Activated CD8-positive, alpha-beta T cell treated with anti-CD3 and anti-CD28 coated beads for 36 hours (primary cell): Measurements from ENCODE around the gene CPA4. TPM values are rescaled to one million over a fixed set of nuclear protein-coding genes. Genes with fewer than 3 reads are reported as not detected.

ENCODE experiments used
- ATAC-seq: fragments of 200-7000 bp; cut with Tn5 transposase; one replicate; pipeline ENCODE4 v1.10.0; 2021; ENCODE audit warnings: mild to moderate bottlenecking, moderate library complexity
- CTCF ChIA-PET: fragments of 350-600 bp; sonication (Branson Sonifier 250); formaldehyde crosslinking; loops from one replicate; lab custom pipeline; 2021; ENCODE audit warnings: antibody characterized with exemption; lab: Charles Lee
- POLR2A ChIA-PET: fragments of 350-600 bp; sonication (Branson Sonifier 250); formaldehyde crosslinking; loops from one replicate; lab custom pipeline; 2021; ENCODE audit warnings: antibody characterized with exemption; lab: Charles Lee
- DNase-seq: peaks from one replicate; pipeline ENCODE4 v3.0.0-alpha.2; 2020
- H3K27ac Mint-ChIP-seq: one replicate; pipeline ENCODE4 v1.8.0; 2021; ENCODE audit warnings: mild to moderate bottlenecking, mixed read lengths
- H3K27me3 Mint-ChIP-seq: one replicate; pipeline ENCODE4 v1.8.0; 2021; ENCODE audit warnings: mixed read lengths
- H3K36me3 Mint-ChIP-seq: one replicate; pipeline ENCODE4 v1.8.0; 2021; ENCODE audit warnings: low read depth, mixed read lengths
- H3K4me1 Mint-ChIP-seq: one replicate; pipeline ENCODE4 v1.8.0; 2021; ENCODE audit warnings: low read depth, mixed read lengths
- H3K4me3 Mint-ChIP-seq: one replicate; pipeline ENCODE4 v1.8.0; 2021; ENCODE audit warnings: mild to moderate bottlenecking, moderate library complexity, mixed read lengths
- H3K9me3 Mint-ChIP-seq: one replicate; pipeline ENCODE4 v1.8.0; 2021; ENCODE audit warnings: mixed read lengths
- intact Hi-C: fragments of 100-400 bp; cut with micrococcal nuclease; formaldehyde crosslinking; loops from one replicate; pipeline ENCODE4 v1.10.0; 2022
- total RNA-seq, 2 experiments: library from RNA; stranded (reverse); gene quantifications; one replicate each; pipeline ENCODE4 v1.2.3, GENCODE V29; 2021
- TF ChIP-seq, protein P1 (sequence below): fragments of 200-600 bp; IDR thresholded peaks from one replicate; pipeline ENCODE4 v1.8.0; 2022; ENCODE audit warnings: antibody characterized with exemption, mild to moderate bottlenecking

Gene CPA4
- total RNA-seq, 2 experiments from 2014 or later = not detected

- ChIA-PET CTCF (no interaction called here), POLR2A (interaction anchor here (1.2 kb wide), 1 partner anchor 24 kb away, joined by 3 read pairs; no protein-coding TSS in a partner anchor)
- H3K36me3 Mint-ChIP-seq = no peaks in the 10 kb centered on the region
- H3K4me3 Mint-ChIP-seq = no peak within 1 kb of the TSS
- DNase-seq (no peak), ATAC-seq (no peak)
- no peaks in the 10 kb centered on the region for H3K4me1 Mint-ChIP-seq
- intact Hi-C loops = no loop called here
- H3K9me3 Mint-ChIP-seq = no peaks in the 10 kb centered on the region
- no peaks in the 10 kb centered on the region for H3K27me3 Mint-ChIP-seq
- no peak within 1 kb of the TSS for H3K27ac Mint-ChIP-seq
- TF ChIP-seq, protein P1, sequence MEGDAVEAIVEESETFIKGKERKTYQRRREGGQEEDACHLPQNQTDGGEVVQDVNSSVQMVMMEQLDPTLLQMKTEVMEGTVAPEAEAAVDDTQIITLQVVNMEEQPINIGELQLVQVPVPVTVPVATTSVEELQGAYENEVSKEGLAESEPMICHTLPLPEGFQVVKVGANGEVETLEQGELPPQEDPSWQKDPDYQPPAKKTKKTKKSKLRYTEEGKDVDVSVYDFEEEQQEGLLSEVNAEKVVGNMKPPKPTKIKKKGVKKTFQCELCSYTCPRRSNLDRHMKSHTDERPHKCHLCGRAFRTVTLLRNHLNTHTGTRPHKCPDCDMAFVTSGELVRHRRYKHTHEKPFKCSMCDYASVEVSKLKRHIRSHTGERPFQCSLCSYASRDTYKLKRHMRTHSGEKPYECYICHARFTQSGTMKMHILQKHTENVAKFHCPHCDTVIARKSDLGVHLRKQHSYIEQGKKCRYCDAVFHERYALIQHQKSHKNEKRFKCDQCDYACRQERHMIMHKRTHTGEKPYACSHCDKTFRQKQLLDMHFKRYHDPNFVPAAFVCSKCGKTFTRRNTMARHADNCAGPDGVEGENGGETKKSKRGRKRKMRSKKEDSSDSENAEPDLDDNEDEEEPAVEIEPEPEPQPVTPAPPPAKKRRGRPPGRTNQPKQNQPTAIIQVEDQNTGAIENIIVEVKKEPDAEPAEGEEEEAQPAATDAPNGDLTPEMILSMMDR = no peak
Observed at GRCh38 chr7:130344271-130344866, 51.4 kb downstream of the CPA4 start, which contains the start of gene CPA5. CPA5 (plus strand) TSS chr7:130344816; CDS start chr7:130346486, 1,670 bp downstream.

DNA sequence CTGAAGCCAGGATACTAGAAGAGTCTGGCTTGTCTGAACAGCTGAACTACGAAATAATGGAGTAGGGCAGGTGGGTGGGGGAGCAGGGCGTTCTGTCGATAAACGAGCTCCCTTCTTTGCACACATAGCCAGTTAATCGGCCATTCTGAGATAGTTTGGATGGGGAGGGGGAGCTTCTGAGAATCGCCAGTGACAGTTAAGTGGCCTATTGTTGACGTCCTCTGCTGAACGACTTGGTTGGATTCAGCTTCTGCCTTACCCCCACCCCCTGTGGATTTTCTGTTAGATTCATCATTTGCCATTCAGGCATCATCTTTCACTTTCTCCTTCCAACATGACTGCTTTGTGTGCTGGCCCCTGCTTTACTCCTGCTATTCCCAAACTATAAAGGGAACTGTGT lies 52.2 kb downstream of the CPA4 start:
- H3K9me3 Mint-ChIP-seq = no peaks in the 10 kb centered on the region
- ATAC-seq (no peak), DNase-seq (no peak)
- H3K27ac Mint-ChIP-seq = no peak overlapping the region
- intact Hi-C loops = no loop called here
- H3K4me3 Mint-ChIP-seq = no peak overlapping the region
- H3K27me3 Mint-ChIP-seq = no peaks in the 10 kb centered on the region
- TF ChIP-seq, protein P1 = no peak
- no peaks in the 10 kb centered on the region for H3K36me3 Mint-ChIP-seq
- peaks cover 3% of the 10 kb centered on the region for H3K4me1 Mint-ChIP-seq
- CTCF ChIA-PET = no interaction called here
- POLR2A ChIA-PET = interaction anchor here (1.2 kb wide), 1 partner anchor 23 kb away, joined by 3 read pairs; no protein-coding TSS in a partner anchor

GRCh38 chr7:130345725-130346124 lies 52.8 kb downstream of the CPA4 start:
- POLR2A ChIA-PET = no interaction called here
- ATAC-seq (no peak), DNase-seq (no peak)
- Mint-ChIP-seq H3K9me3 (no peaks in the 10 kb centered on the region), H3K27me3 (no peaks in the 10 kb centered on the region), H3K36me3 (no peaks in the 10 kb centered on the region), H3K27ac (no peak overlapping the region), H3K4me1 (peaks cover 3% of the 10 kb centered on the region), H3K4me3 (no peak overlapping the region)
- CTCF ChIA-PET = no interaction called here
- intact Hi-C loops = no loop called here
- TF ChIP-seq, protein P1 = no peak

- no peaks in the 10 kb centered on the region for H3K27me3 Mint-ChIP-seq
- TF ChIP-seq, protein P1 = no peak
- peaks cover 10% of the 10 kb centered on the region for H3K4me1 Mint-ChIP-seq
- no peaks in the 10 kb centered on the region for H3K9me3 Mint-ChIP-seq
- H3K36me3 Mint-ChIP-seq = no peaks in the 10 kb centered on the region
- ATAC-seq (no peak), DNase-seq (no peak)
- no peak overlapping the region for H3K27ac Mint-ChIP-seq
- intact Hi-C loops = no loop called here
- CTCF ChIA-PET = no interaction called here
- POLR2A ChIA-PET = no interaction called here
- no peak overlapping the region for H3K4me3 Mint-ChIP-seq
Observed at GRCh38 chr7:130346177-130346905, 53.4 kb downstream of the CPA4 start.

DNA sequence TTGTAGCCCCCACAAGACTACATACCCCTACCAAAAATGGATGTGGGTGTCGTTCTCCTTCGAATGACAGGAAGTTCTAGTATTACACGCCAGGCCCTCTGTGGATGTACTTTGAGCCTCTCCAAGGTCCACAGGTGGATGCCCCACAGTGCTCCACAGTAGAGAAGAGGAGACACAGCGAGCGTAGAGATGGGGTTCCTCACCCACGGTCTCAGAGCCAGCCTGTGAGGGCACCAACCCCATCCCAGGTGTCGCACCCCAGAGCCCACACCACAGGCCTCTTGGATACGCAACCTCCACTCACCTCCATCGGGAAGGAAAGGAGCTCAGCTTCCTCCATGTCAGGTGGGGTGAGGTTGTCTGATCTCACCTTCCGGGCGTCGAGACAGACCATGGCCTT lies 54.0 kb downstream of the CPA4 start:
- Mint-ChIP-seq H3K4me3 (no peak overlapping the region), H3K9me3 (no peaks in the 10 kb centered on the region), H3K27me3 (no peaks in the 10 kb centered on the region), H3K36me3 (no peaks in the 10 kb centered on the region), H3K27ac (no peak overlapping the region), H3K4me1 (peaks cover 16% of the 10 kb centered on the region)
- intact Hi-C loops = no loop called here
- ChIA-PET POLR2A (no interaction called here), CTCF (no interaction called here)
- TF ChIP-seq, protein P1 = no peak
- DNase-seq (no peak), ATAC-seq (no peak)
